Measurements from ENCODE around the gene USB1. TPM values are rescaled to one million over a fixed set of nuclear protein-coding genes. Genes with fewer than 3 reads are reported as not detected.

USB1 gene, protein sequence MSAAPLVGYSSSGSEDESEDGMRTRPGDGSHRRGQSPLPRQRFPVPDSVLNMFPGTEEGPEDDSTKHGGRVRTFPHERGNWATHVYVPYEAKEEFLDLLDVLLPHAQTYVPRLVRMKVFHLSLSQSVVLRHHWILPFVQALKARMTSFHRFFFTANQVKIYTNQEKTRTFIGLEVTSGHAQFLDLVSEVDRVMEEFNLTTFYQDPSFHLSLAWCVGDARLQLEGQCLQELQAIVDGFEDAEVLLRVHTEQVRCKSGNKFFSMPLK
- 5.0 TPM for total RNA-seq

DNA sequence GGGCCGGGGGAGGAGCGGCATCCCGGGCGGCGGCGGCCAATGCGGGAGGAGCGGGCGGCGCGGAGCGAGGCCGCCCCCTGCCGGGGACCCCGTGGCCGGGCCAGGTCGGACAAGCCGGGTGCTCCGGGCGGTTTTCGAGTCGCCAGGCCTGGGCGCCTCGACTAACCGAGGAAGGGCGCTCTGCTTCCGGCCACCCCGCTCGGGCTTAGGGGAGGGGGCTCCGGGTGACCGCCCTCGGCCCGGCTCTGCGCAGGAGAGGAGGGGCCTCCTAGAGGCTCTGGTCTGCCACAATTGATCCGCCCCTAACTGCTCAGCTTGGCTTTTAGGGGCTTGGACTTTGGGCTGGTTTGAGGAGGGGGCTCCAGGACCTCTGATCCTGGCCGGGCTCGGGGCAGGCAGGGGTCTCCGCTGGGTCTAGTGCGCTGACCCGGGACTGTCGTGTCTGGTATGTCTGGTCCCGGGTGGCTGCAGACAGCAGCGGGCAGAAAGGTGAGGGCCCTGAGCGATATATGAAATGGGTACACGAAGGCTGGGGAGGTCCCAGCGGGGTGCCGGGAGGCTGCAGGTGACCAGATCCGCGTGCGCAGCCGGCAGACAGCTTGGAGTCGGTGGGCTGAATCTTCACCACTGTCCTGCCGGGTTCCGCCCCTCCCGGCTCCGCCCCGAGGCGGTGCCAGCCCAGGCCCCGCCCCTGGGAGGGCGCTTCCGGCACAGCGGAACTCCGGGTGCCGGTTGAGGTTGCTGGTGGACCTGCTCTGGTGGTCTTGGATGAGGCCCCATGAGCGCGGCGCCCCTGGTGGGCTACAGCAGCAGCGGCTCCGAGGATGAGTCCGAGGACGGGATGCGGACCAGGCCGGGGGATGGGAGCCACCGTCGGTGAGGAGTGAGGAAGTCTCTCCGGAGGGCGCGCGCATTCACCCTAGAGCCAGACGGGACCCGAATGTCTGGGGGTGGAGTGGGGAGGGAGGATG lies at the start of gene USB1:
Gene USB1, plus strand, starts transcription at position 702 of the 971 bp plus-strand sequence. Its CDS starts 77 bp downstream, at position 779.
- DNase-seq = peak; percentile 80

DNA sequence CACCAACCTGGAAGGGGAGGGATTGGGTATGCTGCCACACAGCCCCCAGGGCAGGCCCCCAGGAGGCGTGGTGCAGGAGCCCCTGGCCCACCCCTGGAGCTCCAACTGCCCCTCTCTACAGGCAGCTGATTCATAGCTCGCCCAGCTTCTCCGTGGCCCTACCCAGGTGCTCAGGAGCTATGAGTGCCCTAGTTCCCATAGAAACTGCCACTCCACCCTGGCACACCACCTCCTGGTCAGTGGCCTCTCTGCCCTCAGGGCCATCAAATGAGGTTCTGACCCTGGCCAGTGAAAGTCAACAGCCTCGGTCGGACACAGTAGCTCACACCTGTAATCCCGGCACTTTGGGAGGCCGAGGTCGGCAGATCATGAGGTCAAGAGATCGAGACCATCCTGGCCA lies 48.3 kb upstream of the USB1 start:
- DNase-seq = no peak

DNA sequence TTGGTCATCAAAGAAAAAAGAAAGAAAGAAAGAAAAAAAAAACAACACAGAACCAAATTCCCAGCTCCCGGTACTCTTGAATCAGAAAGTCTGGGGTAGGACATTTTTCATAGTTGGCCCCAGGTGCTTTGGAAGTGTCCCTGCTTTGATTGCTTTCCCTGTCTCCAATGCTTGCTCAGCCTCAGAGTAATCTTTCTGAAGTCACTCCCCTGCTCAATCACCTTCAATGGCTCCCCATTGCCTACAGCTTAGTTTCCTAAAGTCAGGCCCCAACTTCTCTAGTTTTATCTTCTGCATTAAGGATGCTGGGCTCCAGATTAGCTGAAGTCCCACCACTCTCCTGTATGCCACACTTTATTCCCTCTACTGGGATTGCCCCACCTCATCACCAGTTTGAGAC lies 47.4 kb upstream of the USB1 start:
- no peak for DNase-seq

- DNase-seq = no peak
Measured at GRCh38 chr16:57955572-57956188, 45.5 kb upstream of the USB1 start.

- DNase-seq = no peak
Measured at GRCh38 chr16:57956270-57956808, 44.9 kb upstream of the USB1 start.

DNA sequence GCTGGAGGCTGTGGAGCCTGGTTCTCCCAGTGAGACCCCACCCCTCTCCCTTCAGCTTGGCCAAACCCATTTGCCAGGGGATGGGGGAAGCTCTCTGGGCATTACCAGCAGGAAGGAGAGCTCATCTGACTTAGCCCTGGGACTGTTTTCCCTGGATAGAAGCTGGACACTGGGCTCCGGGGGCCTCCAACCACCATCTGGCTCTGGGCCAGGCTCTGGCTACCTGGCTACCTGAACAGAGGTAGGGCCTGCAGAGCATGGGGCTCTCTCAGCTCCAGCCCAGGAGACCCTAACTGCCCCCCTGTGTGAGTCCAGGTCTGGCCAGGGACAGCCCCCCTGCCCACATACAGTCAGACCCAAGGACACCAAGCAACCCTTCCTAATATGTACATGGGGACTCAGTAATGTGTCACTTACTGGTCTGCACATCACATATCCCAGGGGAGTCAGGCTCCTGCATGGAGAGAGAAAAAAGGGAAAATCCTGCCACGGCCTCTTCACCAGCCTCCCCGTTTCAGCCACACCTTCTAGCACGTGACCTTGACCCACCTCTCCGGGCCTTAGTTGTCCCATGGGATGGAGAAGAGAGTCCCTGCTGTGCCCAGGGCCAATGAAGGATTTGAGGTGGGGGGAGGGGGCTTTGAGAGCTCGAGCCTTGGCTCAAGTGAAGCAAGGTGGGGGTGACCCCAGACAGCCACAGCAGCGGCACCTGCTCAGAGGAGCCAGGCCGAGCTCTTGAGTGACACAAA lies 44.1 kb upstream of the USB1 start:
- DNase-seq = no peak

GRCh38 chr16:57957673-57958392 lies 43.4 kb upstream of the USB1 start:
- DNase-seq = no peak

GRCh38 chr16:57958544-57958943 lies 42.7 kb upstream of the USB1 start:
- DNase-seq = no peak

GRCh38 chr16:57959121-57959520 lies 42.1 kb upstream of the USB1 start:
- no peak for DNase-seq

- no peak for DNase-seq
Measured at GRCh38 chr16:57959804-57960203, 41.4 kb upstream of the USB1 start.

DNA sequence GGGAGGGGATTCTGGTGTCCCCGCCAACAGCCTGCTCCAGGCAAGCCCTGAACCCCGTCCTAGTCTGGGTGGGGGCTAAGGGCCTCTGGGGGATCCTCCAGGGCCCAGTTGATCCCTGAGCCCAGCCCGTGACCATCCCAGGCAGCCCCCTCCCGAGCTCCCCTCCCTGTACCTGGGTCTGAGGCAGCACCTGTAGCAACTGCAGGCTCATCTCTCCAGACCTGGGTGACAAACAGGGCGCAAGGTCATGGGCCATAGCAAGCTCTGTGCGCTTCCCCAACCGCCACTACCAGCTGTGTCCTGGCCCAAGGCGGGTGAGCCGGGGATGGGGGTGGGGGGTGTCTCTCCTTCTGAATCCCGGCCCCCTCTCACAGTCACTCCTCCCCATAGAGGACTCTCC lies 40.9 kb upstream of the USB1 start:
- no peak for DNase-seq

DNA sequence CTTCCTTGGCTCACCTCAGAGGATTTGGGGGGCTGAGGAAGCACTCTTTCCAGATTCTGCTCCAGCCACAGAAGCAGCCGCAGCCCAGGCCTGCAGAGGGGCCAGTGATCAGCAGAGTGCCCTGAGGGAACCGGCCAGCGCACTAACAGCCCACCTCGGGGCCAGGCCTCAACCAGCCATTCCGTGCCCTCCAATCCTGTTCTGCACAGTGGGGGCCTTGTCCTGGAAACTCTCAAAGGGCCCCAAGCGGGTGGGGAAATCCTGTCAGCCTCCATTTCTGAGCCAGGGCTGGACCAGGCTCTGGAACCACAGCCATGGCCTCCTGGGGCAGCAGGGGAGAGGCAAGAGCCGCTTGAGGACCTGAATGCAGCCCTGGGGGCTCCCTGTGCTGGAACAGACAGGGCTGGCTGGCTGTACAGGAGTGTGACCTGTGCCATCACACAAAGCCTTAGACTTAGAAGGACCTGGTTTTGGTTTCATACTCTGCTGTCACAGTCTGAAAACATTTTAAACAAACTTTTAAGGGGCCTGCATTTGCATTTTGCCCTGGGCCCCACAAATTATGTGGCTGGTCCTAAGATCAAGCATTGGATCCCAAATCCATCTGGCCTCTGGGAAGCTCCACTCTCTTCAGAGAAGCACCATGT lies 40.3 kb upstream of the USB1 start:
- no peak for DNase-seq

GRCh38 chr16:57961538-57961937 lies 39.7 kb upstream of the USB1 start:
- no peak for DNase-seq

GRCh38 chr16:57962046-57962445 lies 39.2 kb upstream of the USB1 start:
- DNase-seq = no peak

GRCh38 chr16:57962756-57963155 lies 38.5 kb upstream of the USB1 start:
- DNase-seq = no peak

GRCh38 chr16:57964157-57964700 lies 37.0 kb upstream of the USB1 start:
- no peak for DNase-seq

- no peak for DNase-seq
Measured at GRCh38 chr16:57966204-57966771, 34.9 kb upstream of the USB1 start.

- no peak for DNase-seq
Measured at GRCh38 chr16:57966986-57967385, 34.2 kb upstream of the USB1 start.

GRCh38 chr16:57967916-57968315 lies 33.3 kb upstream of the USB1 start:
- no peak for DNase-seq

DNA sequence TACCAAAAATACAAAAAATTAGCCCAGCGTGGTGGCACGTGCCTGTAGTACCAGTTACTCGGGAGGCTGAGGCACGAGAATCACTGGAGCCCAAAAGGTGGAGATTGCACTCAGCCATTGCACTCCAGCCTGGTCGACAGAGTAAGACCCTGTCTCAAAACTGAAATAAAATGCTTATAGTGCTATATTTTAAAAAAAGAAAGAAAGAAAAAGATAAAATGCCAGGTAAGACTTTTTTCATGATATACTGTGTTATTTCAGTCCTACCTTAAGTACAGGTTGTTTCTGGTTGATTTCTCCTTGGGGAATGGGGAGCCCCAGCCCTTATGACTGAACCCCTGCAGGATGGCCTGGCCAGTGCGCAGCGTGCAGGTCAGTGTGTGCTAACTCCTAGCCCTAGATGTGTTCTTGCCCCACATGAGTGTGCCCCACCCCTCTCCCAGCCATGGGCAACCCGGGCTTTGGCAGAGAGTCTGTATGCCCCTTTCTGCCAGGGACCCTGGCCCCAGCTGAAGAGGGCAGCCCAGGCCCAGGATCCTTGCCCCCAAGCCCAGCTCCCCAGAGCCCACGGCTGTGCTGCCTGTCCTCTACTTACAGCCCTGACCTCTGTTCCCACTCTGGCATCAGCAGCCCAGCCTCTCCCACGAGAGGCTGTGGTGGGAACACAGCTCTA lies 31.6 kb upstream of the USB1 start:
- no peak for DNase-seq

Measured in occipital lobe (tissue), 2 donors.